Activated CD4-positive, alpha-beta T cell treated with anti-CD3 and anti-CD28 coated beads, Interleukin-2, amount 50 U/mL, for 48 hours (primary cell): Measurements from ENCODE around the gene MGAT3.
"Not testable (repeated sequence)": the region's sequence is repeated elsewhere in the genome, so short reads cannot be mapped to it uniquely, and the experiment has no call there.

Experiments used
- DNase-seq, 2 experiments: peaks; one replicate each; pipeline ENCODE4 v3.0.0-alpha.2; 2020

Gene MGAT3

GRCh38 chr22:39491696-39492095 is 34.9 kb downstream of the MGAT3 start:
- no peak for DNase-seq

DNA sequence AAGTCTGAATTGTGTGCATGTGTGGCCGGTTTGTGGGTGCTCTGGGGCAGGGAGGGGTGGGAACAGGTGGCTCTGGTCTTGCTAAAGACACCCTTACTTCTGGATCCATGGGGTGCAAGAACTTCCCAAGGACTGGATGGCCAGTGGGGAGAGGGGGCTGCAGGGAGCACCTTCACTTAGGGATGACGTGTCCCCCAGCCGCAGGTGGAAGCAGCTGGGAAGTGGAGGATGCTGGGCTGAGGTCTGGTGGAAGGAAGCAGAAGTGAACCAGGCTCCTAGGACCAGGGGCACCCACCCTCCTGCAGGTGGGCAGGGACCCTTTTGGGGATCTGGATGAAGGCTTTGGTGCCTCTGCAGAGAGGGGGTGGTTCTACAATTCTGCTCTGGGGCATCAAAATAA is 35.4 kb downstream of the MGAT3 start:
- DNase-seq: no peak

- no peak for DNase-seq
Measured at GRCh38 chr22:39493759-39494158, 36.9 kb downstream of the MGAT3 start.

DNA sequence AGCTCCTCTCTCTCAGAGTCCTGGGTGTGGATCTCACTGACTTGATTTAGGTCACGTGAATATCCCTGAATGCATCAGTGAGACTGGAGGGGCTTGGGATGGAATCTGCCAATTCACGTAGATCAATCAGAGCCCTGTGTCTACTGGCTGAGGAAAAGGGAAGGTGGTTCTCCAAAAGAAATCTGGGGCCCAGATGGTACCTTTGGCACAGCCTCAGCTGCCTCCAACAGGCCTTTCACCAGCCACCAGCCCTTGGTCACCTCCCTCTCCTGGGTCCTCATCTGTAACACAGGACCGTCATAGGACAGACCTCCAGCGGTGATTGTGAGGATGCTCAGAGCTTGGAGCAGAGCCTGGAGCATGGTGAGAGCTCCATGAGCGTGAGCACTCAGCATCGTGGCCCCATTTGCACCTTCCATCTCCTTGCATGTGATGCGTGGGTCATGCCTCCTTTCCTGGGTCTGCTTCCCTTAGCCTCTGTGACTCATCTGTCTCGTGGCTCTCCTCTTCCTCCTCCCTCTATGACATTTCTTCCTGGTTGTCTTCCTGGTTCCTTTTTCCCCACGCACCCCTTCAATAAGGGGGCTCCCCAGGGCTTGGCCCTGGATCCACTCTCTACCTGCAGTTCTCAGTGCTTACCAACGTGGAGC is 37.8 kb downstream of the MGAT3 start:
- DNase-seq: no peak

DNA sequence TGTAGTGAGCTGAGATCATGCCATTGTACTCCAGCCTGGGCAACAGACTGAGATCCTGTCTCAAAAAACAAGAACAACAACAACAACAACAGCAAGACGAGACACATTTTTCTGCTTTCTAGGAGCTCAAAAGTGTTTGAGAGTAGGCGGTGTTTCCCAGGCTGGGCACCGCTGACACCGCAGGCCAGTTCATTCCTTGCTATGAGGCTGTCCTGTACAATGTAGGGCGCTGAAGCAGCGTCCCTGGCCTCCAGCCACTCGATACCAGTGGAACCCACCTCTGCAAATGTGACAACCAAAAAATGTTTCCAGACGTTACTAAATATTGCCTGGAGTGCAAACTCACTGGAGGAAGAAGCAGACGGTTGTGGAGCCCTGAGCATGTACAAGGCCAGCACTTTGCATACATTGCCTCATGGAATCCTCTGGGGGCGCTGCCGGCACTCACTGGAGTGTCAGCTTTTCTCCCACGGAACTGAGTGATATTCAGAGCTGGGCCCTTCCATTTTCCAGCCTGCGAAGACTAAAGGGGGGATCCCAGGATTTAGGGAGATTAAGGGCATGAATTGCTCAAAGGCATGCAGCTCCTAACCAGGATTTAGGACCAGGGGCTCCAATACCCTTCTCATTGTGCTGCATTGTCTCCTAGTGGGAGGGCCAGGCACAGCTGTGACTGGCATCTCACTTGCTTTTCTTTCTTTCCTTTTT is 39.5 kb downstream of the MGAT3 start:
- peak; percentile 71 to 77 for DNase-seq

- no peak for DNase-seq
Measured at GRCh38 chr22:39497429-39497828, 40.6 kb downstream of the MGAT3 start.

DNA sequence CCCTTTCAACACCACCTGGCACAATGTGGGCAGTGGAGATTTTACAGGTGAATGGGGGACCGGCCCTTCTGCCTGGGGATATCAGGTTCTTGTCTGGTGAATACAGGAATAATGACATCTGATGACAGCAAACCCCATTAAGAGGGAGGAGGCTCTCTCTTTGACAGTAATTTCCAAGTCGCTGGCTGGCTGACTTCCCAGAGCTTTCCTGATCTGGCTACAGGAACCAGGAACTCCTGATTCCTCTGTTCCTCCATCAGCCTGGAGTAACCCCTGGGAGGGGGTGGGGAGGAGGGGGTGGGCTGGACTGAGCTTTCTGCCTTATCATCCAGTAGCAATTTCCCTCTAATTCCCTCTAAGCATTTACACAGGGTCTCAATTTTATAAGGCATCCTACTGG is 41.6 kb downstream of the MGAT3 start:
- DNase-seq: no peak

DNA sequence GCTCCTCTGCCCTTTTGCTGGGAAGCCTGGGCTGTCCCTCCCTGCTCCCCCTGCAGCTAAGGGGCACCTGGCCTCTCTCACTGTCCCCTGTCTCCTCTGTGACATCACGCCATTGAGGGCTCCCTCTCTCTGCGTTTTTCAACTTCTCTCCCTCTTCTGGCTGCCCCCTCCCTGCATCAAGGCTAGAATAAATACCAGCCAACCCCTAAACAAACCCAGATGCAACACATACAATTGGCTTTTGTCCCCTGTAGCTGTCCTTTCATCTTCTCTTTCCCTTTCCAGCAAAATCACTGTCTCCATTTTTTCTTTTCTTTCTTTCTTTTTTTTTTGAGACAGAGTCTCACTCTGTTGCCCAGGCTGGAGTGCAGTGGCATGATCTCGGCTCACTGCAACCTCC is 42.0 kb downstream of the MGAT3 start:
- no peak for DNase-seq

DNA sequence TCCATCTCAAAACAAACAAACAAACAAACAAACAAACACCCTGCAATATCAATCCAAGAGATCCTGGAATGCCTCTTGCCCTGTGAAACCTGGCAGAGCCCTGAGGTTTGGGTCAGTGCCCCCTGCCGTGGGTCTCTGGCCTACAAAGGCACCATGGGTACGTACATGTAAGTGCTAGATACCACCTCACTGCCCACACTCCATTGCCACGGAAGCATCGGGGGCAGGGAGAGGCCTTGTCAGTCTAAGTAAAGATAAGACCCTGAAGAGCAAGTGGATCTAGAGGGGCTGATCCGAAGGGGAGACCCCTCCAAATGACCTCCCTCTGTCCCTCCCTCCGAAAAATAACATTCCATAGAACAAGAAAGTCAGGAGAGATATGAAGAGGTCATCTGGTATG is 43.3 kb downstream of the MGAT3 start:
- DNase-seq: no peak

DNA sequence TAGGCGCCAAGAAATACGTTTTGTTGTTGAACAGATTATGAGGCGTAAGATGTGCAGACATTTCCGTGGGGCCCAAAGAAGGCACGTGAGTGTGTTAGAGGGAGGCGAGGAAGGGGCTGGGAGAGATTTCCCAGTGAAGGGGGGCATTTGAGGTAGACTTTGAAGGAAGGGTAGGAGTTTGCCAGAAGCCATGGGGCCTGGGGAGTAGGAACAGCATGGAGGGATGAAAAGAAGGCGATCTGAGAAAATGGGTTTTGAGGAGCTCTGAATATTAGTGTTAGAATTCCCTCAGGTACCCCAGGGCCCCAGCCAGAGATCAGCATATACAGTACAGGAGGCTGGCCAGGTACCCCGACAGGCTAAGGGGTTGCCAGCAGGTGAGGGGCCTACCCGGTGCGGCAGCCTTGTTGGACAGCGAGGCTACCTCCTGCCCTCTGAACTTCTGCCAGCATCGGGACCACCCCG is 44.9 kb downstream of the MGAT3 start:
- no peak for DNase-seq

- DNase-seq: peak; percentile 96 to 97
Measured at GRCh38 chr22:39502109-39502788, 45.4 kb downstream of the MGAT3 start, which contains the start of gene MIEF1. Gene MIEF1, plus strand, starts transcription at chr22:39502290. Its CDS starts 9,005 bp downstream, at chr22:39511295.

DNA sequence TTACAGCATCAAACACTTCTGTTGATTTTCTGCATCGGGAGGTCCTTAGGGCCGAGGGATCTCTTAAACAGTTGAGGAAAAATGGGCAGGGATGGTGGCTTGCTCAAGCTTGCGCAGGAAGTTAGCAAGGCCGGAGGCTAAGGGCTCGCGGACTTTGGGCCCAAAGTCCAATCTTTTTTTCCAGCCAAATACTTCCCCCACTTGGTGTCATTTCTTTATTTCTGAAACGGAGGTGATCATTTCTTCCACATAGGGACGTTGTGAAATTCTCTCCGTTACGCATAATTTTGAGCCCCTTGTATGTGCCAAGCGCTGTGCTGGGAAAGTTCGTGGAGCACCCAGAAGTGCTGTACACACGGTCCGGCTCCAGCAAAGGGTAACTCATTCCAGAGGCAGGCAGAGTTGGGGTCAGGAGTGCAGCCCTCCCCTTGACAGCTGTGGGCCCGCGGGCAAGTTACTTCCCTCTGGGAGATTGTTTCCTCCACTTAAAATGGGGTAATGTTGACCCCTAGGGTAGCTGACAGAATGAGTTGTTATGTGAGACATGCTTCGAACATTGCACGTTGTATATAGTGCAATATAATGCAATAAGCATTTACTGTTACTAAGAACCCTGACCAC is 46.1 kb downstream of the MGAT3 start:
- DNase-seq: no peak

DNA sequence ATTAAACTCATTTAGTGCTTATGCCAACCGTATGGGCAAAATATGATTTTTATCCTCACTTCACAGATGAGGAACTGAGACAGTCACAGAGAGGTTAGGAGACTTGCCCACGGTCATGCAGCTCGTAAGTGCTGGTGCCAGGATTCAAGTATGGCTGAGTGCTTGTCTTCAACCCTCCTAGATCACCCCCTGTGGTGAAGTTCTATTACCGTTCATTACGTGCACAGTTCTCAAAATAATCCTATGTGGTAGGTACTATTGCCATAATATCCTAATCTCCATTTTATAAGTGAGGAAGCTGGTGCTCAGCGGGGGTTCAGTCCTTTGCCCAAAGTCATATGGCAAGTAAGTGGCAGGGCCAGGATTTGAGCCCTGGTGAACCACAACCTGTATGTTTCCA is 46.8 kb downstream of the MGAT3 start:
- DNase-seq: no peak

- no peak for DNase-seq
Measured at GRCh38 chr22:39504071-39504470, 47.3 kb downstream of the MGAT3 start.

DNA sequence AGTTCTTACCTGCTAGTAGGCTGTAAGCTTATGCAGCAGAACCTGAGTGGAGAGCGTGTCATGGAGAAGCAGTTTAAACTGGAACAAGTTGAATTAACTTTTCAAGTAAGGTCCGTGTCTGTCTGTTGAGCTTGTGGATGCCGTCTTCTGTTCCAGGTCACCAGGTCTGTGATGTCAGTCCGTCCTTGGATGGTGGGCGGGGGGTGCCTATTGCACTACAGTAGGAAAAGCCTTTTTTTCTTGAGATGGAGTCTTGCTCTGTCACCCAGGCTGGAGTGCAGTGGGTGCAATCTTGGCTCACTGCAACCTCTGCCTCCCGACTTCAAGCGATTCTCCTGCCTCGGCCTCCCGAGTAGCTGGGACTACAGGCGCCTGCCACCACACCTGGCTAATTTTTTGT is 50.2 kb downstream of the MGAT3 start:
- DNase-seq: not testable (repeated sequence)

- no peak for DNase-seq
Measured at GRCh38 chr22:39508393-39508792, 51.6 kb downstream of the MGAT3 start.

DNA sequence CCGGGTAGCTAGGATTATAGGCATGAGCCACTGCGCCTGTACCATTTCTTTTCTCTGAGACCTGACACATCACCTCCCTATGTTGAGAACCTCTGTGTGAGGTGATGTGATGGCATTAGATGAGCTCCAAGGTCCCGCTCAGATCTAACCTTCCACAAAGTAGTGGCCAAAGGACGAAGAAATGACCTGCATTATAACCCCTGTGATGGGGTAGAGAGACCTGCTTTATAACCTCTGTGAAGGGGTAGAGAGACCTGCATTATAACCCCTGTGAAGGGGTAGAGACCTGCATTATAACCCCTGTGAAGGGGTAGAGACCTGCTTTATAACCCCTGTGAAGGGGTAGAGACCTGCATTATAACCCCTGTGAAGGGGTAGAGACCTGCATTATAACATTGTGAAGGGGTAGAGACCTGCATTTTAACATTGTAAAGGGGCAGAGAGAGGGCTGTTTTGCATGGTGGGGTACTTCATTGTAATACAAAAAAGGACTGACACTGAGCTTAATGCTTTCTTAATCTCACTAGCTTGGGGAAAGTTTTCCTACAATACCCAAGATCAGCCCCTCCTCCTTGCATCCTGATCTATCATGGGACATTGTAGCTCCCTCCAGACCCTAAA is 53.8 kb downstream of the MGAT3 start:
- DNase-seq: no peak

DNA sequence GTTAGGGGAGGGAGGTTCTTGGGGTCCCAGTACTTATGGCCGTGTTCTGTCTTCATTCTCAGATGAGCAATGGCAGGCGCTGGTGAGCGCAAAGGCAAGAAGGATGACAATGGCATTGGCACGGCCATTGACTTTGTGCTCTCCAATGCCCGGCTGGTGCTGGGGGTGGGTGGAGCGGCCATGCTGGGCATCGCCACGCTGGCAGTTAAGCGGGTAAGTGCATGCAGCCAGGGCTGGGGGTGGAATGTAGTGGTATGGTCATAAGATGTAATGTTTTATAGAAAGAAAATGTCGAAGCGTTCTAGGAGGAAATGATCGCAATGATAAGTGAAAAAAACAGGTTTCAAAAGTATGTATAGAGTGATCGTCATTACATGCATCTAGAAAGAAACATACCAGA is 54.4 kb downstream of the MGAT3 start:
- no peak for DNase-seq

DNA sequence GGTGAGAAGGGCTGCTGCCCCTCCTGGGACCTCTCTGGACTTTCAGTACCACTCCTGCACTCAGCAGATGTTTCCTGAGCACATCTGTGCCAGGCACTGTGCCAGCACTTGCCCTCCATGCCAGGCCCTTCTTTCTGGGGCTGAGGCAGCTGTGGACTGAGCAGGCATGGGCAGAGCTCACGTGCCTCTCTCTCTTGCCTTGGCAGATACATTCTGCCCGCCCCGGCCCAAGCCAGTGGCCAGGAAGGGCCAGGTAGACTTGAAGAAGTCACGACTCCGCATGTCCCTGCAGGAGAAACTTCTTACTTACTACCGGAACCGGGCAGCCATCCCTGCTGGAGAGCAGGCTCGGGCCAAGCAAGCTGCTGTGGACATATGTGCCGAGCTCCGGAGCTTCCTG is 55.2 kb downstream of the MGAT3 start:
- DNase-seq: no peak

- no peak for DNase-seq
Measured at GRCh38 chr22:39513791-39514190, 57.0 kb downstream of the MGAT3 start.

DNA sequence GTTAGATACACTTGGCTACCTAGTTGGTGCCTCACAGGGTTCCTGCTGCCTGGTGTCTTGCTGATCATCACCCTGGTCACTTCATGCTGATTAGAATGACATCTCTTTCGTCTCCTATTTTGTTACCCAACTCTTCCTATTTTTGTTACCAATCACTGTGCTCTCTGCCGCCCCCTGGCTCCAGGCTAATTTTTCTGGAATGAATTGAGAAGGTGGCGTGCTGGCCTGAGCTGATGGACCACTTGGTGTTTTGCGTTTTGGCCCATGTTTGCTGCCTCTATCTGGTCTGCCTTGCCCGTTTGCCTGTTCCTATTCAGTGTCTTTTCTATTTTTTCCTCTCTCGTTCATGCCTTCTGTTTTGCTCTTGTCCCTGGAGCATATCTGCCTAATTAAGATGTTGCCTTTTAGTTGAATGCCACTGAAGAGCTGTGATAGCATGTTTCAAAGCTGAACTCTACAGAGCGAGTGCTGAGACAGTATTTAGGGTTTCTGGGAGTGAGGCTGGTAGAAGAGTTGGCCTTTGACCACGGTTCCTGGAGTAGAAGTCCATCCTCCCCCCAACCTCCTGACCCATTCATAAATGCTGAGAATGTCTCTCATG is 57.7 kb downstream of the MGAT3 start:
- peak; percentile 68 to 71 for DNase-seq

DNA sequence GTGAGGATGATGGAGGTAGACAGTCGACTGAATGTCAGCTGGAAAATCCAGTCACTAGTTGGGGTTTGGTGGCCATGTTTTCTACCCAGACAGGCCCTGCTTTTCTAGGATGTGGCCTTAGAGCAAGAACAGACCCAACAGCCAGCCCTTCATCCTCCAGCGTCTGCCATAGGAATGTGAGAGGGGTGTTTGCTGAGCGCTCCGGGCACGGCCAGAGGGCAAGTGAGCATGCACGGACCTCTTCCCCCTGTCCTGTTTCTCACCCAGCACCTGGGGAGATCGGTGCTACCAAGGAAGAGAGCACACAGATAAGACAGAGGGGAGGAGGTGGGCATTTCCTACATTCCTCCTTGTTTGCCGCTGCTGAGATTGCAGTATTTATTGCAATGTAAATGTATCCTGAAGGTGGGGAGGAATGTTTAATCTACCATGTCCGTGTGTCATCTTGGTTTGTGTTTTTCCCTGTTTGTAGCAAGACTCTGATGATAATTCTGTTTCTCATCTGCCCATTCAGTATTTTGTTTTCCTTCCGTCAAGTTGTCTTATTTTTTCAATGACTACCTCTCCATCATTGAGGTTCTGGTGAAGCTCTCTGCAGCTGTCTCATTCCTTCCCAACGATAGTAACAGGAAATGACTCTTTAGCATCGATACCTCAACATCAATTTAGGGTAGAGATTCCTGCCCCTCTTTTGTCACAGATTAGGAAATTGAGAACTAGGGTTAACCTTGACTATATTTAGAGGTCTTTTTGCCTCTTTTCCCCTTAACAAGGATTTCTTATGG is 58.6 kb downstream of the MGAT3 start:
- DNase-seq: no peak
